Measurements from ENCODE around the gene SPOCK2. TPM values are rescaled to one million over a fixed set of nuclear protein-coding genes. Genes with fewer than 3 reads are reported as not detected.

The SPOCK2 gene
- total RNA-seq, 1 donor from 2014 or later = 3.2 TPM

DNA sequence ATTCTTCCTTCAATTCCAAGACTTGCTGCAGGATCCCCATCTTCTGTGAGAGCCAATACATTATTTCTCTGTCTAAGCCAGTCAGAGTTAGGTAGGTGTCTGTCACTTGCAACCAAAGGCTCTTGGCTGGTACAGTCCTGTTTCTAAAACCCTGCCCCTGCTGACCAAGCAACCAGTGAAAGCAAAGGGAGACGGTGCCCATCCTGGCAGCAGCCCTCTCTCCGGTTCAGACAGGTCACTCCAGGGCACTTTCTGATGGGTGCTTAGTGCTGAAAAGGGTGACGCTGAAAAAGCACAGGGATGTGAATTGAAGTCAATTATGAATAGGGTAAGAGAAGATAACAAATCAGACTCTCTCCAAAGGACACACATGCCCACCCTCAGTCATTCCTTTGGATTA is 37.5 kb downstream of the SPOCK2 start:
- no peaks in the 10 kb centered on the region for H4K20me1 ChIP-seq (ENCODE audit: low read depth)
- no peaks in the 10 kb centered on the region for H3K79me2 ChIP-seq (ENCODE audit: low read depth)
- no peak overlapping the region for H3K27ac ChIP-seq
- TF ChIP-seq, protein P1, sequence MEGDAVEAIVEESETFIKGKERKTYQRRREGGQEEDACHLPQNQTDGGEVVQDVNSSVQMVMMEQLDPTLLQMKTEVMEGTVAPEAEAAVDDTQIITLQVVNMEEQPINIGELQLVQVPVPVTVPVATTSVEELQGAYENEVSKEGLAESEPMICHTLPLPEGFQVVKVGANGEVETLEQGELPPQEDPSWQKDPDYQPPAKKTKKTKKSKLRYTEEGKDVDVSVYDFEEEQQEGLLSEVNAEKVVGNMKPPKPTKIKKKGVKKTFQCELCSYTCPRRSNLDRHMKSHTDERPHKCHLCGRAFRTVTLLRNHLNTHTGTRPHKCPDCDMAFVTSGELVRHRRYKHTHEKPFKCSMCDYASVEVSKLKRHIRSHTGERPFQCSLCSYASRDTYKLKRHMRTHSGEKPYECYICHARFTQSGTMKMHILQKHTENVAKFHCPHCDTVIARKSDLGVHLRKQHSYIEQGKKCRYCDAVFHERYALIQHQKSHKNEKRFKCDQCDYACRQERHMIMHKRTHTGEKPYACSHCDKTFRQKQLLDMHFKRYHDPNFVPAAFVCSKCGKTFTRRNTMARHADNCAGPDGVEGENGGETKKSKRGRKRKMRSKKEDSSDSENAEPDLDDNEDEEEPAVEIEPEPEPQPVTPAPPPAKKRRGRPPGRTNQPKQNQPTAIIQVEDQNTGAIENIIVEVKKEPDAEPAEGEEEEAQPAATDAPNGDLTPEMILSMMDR (IDR thresholded peaks at IDR 0.05) = no peak
- TF ChIP-seq EZH2phosphoT487 (IDR thresholded peaks at IDR 0.05) (no peak), EZH2 (IDR thresholded peaks at IDR 0.05) (no peak)
- H3F3A ChIP-seq (ENCODE audit: low read depth) = no peaks in the 10 kb centered on the region
- H3K4me2 ChIP-seq = no peak overlapping the region
- H3K27ac Mint-ChIP-seq = peak overlapping the region; percentile 38
- peaks cover 21% of the 10 kb centered on the region for H3K4me1 Mint-ChIP-seq
- no peak overlapping the region for H3K9ac ChIP-seq
- no peaks in the 10 kb centered on the region for H3K9me3 ChIP-seq (ENCODE audit: low read depth)
- no peaks in the 10 kb centered on the region for H3K36me3 ChIP-seq
- H3K36me3 Mint-ChIP-seq = no peaks in the 10 kb centered on the region
- H3K9me3 Mint-ChIP-seq = peaks cover 8% of the 10 kb centered on the region
- no peak overlapping the region for H3K4me3 Mint-ChIP-seq
- no peaks in the 10 kb centered on the region for H3K4me1 ChIP-seq
- peaks cover 12% of the 10 kb centered on the region for H3K27me3 Mint-ChIP-seq (ENCODE audit: insufficient read depth, low read depth)
- H3K27me3 ChIP-seq = no peaks in the 10 kb centered on the region
- no peak overlapping the region for H3K4me3 ChIP-seq
- no peak overlapping the region for H2AFZ ChIP-seq (replicated peaks)
- DNase-seq (ENCODE audit: low spot score) = no peak

- H3K27me3 ChIP-seq = no peaks in the 10 kb centered on the region
- no peak overlapping the region for H3K9ac ChIP-seq
- no peaks in the 10 kb centered on the region for H4K20me1 ChIP-seq (ENCODE audit: low read depth)
- no peaks in the 10 kb centered on the region for H3K36me3 ChIP-seq
- Mint-ChIP-seq H3K36me3 (no peaks in the 10 kb centered on the region), H3K27ac (peak overlapping the region; percentile 38), H3K27me3 (ENCODE audit: insufficient read depth, low read depth) (peaks cover 10% of the 10 kb centered on the region), H3K9me3 (peaks cover 8% of the 10 kb centered on the region), H3K4me3 (peak overlapping the region; percentile 13), H3K4me1 (peaks cover 20% of the 10 kb centered on the region)
- no peaks in the 10 kb centered on the region for H3K79me2 ChIP-seq (ENCODE audit: low read depth)
- no peaks in the 10 kb centered on the region for H3F3A ChIP-seq (ENCODE audit: low read depth)
- DNase-seq (ENCODE audit: low spot score) = peak; percentile 47
- no peaks in the 10 kb centered on the region for H3K9me3 ChIP-seq (ENCODE audit: low read depth)
- TF ChIP-seq EZH2phosphoT487 (IDR thresholded peaks at IDR 0.05) (no peak), EZH2 (IDR thresholded peaks at IDR 0.05) (no peak)
- TF ChIP-seq, protein P1 (IDR thresholded peaks at IDR 0.05) = no peak
- H3K4me1 ChIP-seq = no peaks in the 10 kb centered on the region
- no peak overlapping the region for H3K4me2 ChIP-seq
- H3K27ac ChIP-seq = no peak overlapping the region
- H2AFZ ChIP-seq (replicated peaks) = no peak overlapping the region
- H3K4me3 ChIP-seq = no peak overlapping the region
Measured at GRCh38 chr10:72049969-72050781, 38.2 kb downstream of the SPOCK2 start.

DNA sequence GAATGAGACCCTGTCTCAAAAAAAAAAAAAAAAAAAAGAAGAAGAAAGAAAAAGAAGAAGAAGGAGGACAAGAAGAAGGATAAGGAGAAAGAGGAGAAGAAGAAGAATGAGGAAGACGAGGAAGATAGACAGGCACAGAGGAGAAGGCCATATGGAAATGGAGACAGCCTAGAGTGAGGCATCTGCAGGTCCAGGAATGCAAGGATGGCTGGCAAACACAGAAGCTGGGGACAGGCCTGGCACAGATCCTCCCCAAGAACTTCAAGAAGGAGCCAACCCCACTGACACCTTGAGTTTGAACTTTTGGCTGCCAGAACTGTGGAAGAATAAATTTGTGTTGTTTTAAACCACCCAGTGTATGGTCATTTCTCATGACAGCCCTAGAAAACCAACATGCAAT is 38.9 kb downstream of the SPOCK2 start:
- no peaks in the 10 kb centered on the region for H3K9me3 ChIP-seq (ENCODE audit: low read depth)
- H4K20me1 ChIP-seq (ENCODE audit: low read depth) = no peaks in the 10 kb centered on the region
- Mint-ChIP-seq H3K4me1 (peaks cover 20% of the 10 kb centered on the region), H3K4me3 (no peak overlapping the region), H3K27me3 (ENCODE audit: insufficient read depth, low read depth) (peaks cover 10% of the 10 kb centered on the region), H3K36me3 (no peaks in the 10 kb centered on the region), H3K27ac (no peak overlapping the region), H3K9me3 (peaks cover 8% of the 10 kb centered on the region)
- no peak overlapping the region for H3K4me3 ChIP-seq
- no peak for DNase-seq (ENCODE audit: low spot score)
- no peak overlapping the region for H3K9ac ChIP-seq
- TF ChIP-seq EZH2 (IDR thresholded peaks at IDR 0.05) (no peak), EZH2phosphoT487 (IDR thresholded peaks at IDR 0.05) (no peak)
- TF ChIP-seq, protein P1 (IDR thresholded peaks at IDR 0.05) = no peak
- H3K79me2 ChIP-seq (ENCODE audit: low read depth) = no peaks in the 10 kb centered on the region
- no peaks in the 10 kb centered on the region for H3K4me1 ChIP-seq
- H3K27ac ChIP-seq = no peak overlapping the region
- no peak overlapping the region for H3K4me2 ChIP-seq
- H3F3A ChIP-seq (ENCODE audit: low read depth) = no peaks in the 10 kb centered on the region
- H3K36me3 ChIP-seq = no peaks in the 10 kb centered on the region
- H3K27me3 ChIP-seq = no peaks in the 10 kb centered on the region
- no peak overlapping the region for H2AFZ ChIP-seq (replicated peaks)

Measured in neural progenitor cell (in vitro differentiated cells).